ENCODE data around the gene ACTG1. TPM values are rescaled to one million over a fixed set of nuclear protein-coding genes. Genes with fewer than 3 reads are reported as not detected.

The ACTG1 gene
- total and polyA plus RNA-seq, 2 of the 4 experiments (the other 2 are of a cell fraction), result 10,907 to 15,732 TPM

GRCh38 chr17:81482673-81483072 is 29.9 kb downstream of the ACTG1 start:
- no peak overlapping the region for H3K18ac ChIP-seq (ENCODE audit: low read depth, low read length)
- H4K91ac ChIP-seq (ENCODE audit: insufficient read depth, low read depth, low read length), result no peak overlapping the region
- H3K56ac ChIP-seq (ENCODE audit: extremely low read depth, insufficient read depth, low read length), result no peak overlapping the region
- TF ChIP-seq CHD1 (IDR thresholded peaks at IDR 0.05; ENCODE audit: low read depth, low read length), result no peak
- no peak for TF ChIP-seq SMC3 (IDR thresholded peaks at IDR 0.05; ENCODE audit: low read depth, low read length)
- no peak for TF ChIP-seq RCOR1 (IDR thresholded peaks at IDR 0.05; ENCODE audit: insufficient replicate concordance, low read length)
- no peak for TF ChIP-seq CEBPB (IDR thresholded peaks at IDR 0.05; ENCODE audit: low read depth, low read length)
- no peak for TF ChIP-seq BHLHE40 (IDR thresholded peaks at IDR 0.05; ENCODE audit: low read depth, low read length)
- TF ChIP-seq MAZ (IDR thresholded peaks at IDR 0.05; ENCODE audit: borderline replicate concordance, low read depth, low read length), result no peak
- no peak for TF ChIP-seq NFE2L2 (IDR thresholded peaks at IDR 0.05; ENCODE audit: low read depth, low read length)
- no peak for TF ChIP-seq MAFK (IDR thresholded peaks at IDR 0.05; ENCODE audit: low read depth, low read length)
- no peak for TF ChIP-seq MXI1 (IDR thresholded peaks at IDR 0.05; ENCODE audit: borderline replicate concordance, low read depth, low read length)
- no peak for TF ChIP-seq USF2 (IDR thresholded peaks at IDR 0.05; ENCODE audit: low read depth, low read length)
- TF ChIP-seq CTCF (conservative IDR thresholded peaks at IDR 0.05; ENCODE audit: low read depth, low read length), result no peak
- TF ChIP-seq ELK1 (IDR thresholded peaks at IDR 0.05; ENCODE audit: borderline replicate concordance, low read depth, low read length), result no peak
- TF ChIP-seq POLR2A (IDR thresholded peaks at IDR 0.05; ENCODE audit: low read depth, low read length), result no peak
- no peak for DNase-seq
- H2AFZ ChIP-seq (replicated peaks; ENCODE audit: low read length, poor library complexity), result no peak overlapping the region
- no peaks in the 10 kb centered on the region for H4K20me1 ChIP-seq (ENCODE audit: insufficient read depth, low read length)
- H3K14ac ChIP-seq (replicated peaks; ENCODE audit: low read depth, low read length), result no peak overlapping the region
- no peaks in the 10 kb centered on the region for H3K36me3 ChIP-seq (ENCODE audit: control insufficient read depth, insufficient read depth, low read length)
- peaks cover 0 to 3% of the 10 kb centered on the region in 2 experiments; a peak in 2 of 4 replicates for H3K79me1 ChIP-seq (ENCODE audit: low read depth in 1 of 2, low read length in 2 of 2)
- H3K4me1 ChIP-seq (ENCODE audit: control insufficient read depth, insufficient read depth, low read length), result peaks cover 11% of the 10 kb centered on the region
- dilution Hi-C loops (cut with HindIII; ENCODE audit: low sequenced_read_pairs, unreplicated experiment) (no loop called here), in situ Hi-C loops (cut with MboI; ENCODE audit: low sequenced_read_pairs) (loop anchor here (5.0 kb wide), 2 partner anchors 75 to 225 kb away; no protein-coding TSS in a partner anchor), intact Hi-C loops (cut with micrococcal nuclease) (no loop called here)
- H3K9me1 ChIP-seq (ENCODE audit: insufficient read depth, low read length), result peaks cover 2% of the 10 kb centered on the region; the same call in 1 of the 2 replicates
- H2BK120ac ChIP-seq (ENCODE audit: low read depth, low read length), result no peak overlapping the region
- no peak overlapping the region for H3K4ac ChIP-seq (ENCODE audit: low read depth, low read length)
- peak overlapping the region; percentile 85 for H2AK9ac ChIP-seq (replicated peaks; ENCODE audit: low read depth, low read length, poor library complexity)
- H2BK20ac ChIP-seq (ENCODE audit: low read depth, low read length), result no peak overlapping the region
- H3K23ac ChIP-seq (ENCODE audit: low read depth, low read length), result no peak overlapping the region
- H4K8ac ChIP-seq (ENCODE audit: low read depth in 2 of 2, low read length in 2 of 2), result no peak overlapping the region
- no peak overlapping the region for H3K9ac ChIP-seq (ENCODE audit: low read depth, low read length)
- H3K4me2 ChIP-seq (ENCODE audit: low read depth, low read length), result no peak overlapping the region
- no peak overlapping the region for H4K5ac ChIP-seq (ENCODE audit: low read depth, low read length)
- no TSS peak for BruUV-seq (replicated peaks)
- peak overlapping the region; percentile 43; the same call in 1 of the 2 replicates for H2AK5ac ChIP-seq (ENCODE audit: low read depth, low read length)
- ChIA-PET CTCF (no interaction called here), POLR2A (ENCODE audit: unreplicated experiment) (no interaction called here)
- 89% methylated on average over 6 of the region's 11 CpGs; no CpG with 5 or more reads in 1 of the 2 experiments for WGBS, 2 experiments (ENCODE audit: extremely low coverage in 2 of 2, insufficient read length in 1 of 2)
- no peak overlapping the region for H3K4me3 ChIP-seq (ENCODE audit: insufficient read depth, low read depth, low read length)
- no peaks in the 10 kb centered on the region for H3K9me3 ChIP-seq (ENCODE audit: control insufficient read depth, insufficient read depth, low read length)
- H2BK15ac ChIP-seq (ENCODE audit: low read depth, low read length), result no peak overlapping the region
- no peak for ATAC-seq (ENCODE audit: low read depth)
- no peak overlapping the region for H2BK5ac ChIP-seq (ENCODE audit: low read depth, low read length, poor library complexity, severe bottlenecking)
- H3K27ac ChIP-seq (ENCODE audit: insufficient read depth, low read length), result no peak overlapping the region
- no peaks in the 10 kb centered on the region for H3K27me3 ChIP-seq (ENCODE audit: control insufficient read depth, insufficient read depth, low read length)
